Colonic mucosa (tissue), 4 donors: Measurements from ENCODE around the gene SMARCD1. TPM values are rescaled to one million over a fixed set of nuclear protein-coding genes. Genes with fewer than 3 reads are reported as not detected.
A peak's percentile ranks its signal among the peaks of the same experiment; 100 is the strongest.

Source experiments
- DNase-seq: peaks from one replicate; pipeline ENCODE4 v3.0.0-alpha.2; 2020
- H3K27ac ChIP-seq: fragments of 200-600 bp; one replicate; pipeline ENCODE4 v1.8.0; 2021
- H3K27me3 ChIP-seq: fragments of 200-600 bp; one replicate; pipeline ENCODE4 v1.8.0; 2021
- H3K36me3 ChIP-seq: fragments of 200-600 bp; one replicate; pipeline ENCODE4 v1.8.0; 2021
- H3K4me1 ChIP-seq: fragments of 200-600 bp; one replicate; pipeline ENCODE4 v1.8.0; 2021; ENCODE audit warnings: mild to moderate bottlenecking
- H3K4me3 ChIP-seq: fragments of 200-600 bp; one replicate; pipeline ENCODE4 v1.8.0; 2021
- H3K9ac ChIP-seq, 2 donors: one replicate each; pipeline ENCODE4 v1.7.0; 2013; ENCODE audit warnings: control low read depth in 2 of 2, low read depth in 2 of 2, low read length in 2 of 2
- H3K9me3 ChIP-seq: fragments of 200-600 bp; one replicate; pipeline ENCODE4 v1.8.0; 2021
- intact Hi-C: fragments of 100-400 bp; cut with DNase I; formaldehyde crosslinking; loops from one replicate; pipeline ENCODE4 v1.14.1; 2022
- total RNA-seq, 2 donors: library from RNA; stranded (reverse); fragmentation: NEBNext Ultra II Directional in 1 of 2; extraction: Animal tissue kit (Norgen Biotek cat#: 25700) in 1 of 2; gene quantifications; one replicate each; pipeline ENCODE4 v1.2.1, GENCODE V29; 2021
- TF ChIP-seq, protein P1 (sequence below): fragments of 200-600 bp; IDR thresholded peaks from one replicate; pipeline ENCODE4 v1.8.0; 2022; ENCODE audit warnings: antibody characterized with exemption, mild to moderate bottlenecking
- donor health status: healthy.
- donor health status: DM: no; HTN: no; CAD: no.
- donor health status: DM: no; HTN: no; CAD: no.

The SMARCD1 gene
- total RNA-seq, 2 donors from 2014 or later, result 30.6 to 43.9 TPM

DNA sequence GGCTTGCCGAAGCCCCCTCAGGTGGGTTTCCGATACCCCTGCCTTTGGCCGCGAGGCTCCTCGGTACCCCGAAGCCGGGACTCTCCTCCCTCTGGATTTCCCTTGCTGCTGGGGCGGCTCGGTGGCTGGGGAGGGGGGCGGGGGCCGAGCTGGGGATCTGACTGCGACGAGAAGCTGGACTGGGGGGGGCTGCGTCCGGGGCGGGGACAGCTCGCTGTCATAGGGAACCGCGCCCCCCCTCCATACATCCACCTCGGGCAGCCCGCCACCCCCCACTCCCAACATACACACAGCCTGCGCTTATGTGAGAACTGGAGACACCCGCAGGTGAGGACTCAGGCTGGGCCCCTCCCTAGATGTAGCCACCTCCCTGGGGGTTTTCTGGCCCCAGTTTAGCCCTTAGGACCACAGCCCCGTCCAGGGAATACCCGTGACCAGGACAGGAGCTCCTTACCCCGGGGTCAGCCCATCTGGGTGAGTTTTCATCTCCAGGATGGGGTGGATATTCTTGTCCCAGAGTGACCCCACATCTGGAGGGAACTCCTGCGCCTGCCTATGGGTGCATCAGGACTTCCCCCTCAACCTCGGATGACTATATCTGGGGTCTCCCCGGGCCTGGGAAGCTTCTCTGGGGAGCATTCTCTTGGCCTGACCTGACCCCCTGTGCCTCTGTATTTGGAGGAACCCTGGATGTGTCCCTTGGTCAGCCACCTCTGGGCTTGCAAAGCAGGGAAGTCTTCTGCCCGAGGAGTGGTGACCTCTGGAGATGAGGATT is 27.1 kb upstream of the SMARCD1 start:
- intact Hi-C loops, result loop anchor here (5.0 kb wide), 1 partner anchor 281 kb away; no protein-coding TSS in a partner anchor
- Histone ChIP-seq H3K9me3 (no peaks in the 10 kb centered on the region), H3K4me1 (peaks cover 5% of the 10 kb centered on the region), H3K27ac (no peak overlapping the region), H3K9ac (peak overlapping the region in 1 of 2 donors; percentile 28), H3K36me3 (no peaks in the 10 kb centered on the region), H3K27me3 (peaks cover 11% of the 10 kb centered on the region), H3K4me3 (peak overlapping the region; percentile 63)
- TF ChIP-seq, protein P1, sequence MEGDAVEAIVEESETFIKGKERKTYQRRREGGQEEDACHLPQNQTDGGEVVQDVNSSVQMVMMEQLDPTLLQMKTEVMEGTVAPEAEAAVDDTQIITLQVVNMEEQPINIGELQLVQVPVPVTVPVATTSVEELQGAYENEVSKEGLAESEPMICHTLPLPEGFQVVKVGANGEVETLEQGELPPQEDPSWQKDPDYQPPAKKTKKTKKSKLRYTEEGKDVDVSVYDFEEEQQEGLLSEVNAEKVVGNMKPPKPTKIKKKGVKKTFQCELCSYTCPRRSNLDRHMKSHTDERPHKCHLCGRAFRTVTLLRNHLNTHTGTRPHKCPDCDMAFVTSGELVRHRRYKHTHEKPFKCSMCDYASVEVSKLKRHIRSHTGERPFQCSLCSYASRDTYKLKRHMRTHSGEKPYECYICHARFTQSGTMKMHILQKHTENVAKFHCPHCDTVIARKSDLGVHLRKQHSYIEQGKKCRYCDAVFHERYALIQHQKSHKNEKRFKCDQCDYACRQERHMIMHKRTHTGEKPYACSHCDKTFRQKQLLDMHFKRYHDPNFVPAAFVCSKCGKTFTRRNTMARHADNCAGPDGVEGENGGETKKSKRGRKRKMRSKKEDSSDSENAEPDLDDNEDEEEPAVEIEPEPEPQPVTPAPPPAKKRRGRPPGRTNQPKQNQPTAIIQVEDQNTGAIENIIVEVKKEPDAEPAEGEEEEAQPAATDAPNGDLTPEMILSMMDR, result no peak
- DNase-seq, result no peak

DNA sequence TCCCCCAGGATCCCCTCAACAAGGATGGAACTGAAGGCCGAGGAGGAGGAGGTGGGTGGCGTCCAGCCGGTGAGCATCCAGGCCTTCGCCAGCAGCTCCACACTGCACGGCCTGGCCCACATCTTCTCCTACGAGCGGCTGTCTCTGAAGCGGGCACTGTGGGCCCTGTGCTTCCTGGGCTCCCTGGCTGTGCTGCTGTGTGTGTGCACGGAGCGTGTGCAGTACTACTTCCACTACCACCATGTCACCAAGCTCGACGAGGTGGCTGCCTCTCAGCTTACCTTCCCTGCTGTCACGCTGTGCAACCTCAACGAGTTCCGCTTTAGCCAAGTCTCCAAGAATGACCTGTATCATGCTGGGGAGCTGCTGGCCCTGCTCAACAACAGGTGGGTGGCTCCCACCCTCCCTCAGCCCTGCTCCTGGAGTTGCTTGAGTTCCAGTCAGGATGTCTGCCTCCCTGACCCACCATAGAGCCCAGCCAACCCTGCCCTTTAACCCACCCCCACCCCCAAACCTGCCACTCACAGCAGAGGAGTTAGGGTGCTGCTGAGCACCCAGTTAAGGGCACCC is 26.3 kb upstream of the SMARCD1 start:
- H3K9ac ChIP-seq, result no peak overlapping the region
- no peak overlapping the region for H3K27ac ChIP-seq
- intact Hi-C loops, result loop anchor here (5.0 kb wide), 1 partner anchor 282 kb away; no protein-coding TSS in a partner anchor
- H3K4me1 ChIP-seq, result peaks cover 5% of the 10 kb centered on the region
- H3K27me3 ChIP-seq, result peaks cover 11% of the 10 kb centered on the region
- DNase-seq, result no peak
- TF ChIP-seq, protein P1, result no peak
- no peaks in the 10 kb centered on the region for H3K9me3 ChIP-seq
- no peak overlapping the region for H3K4me3 ChIP-seq
- no peaks in the 10 kb centered on the region for H3K36me3 ChIP-seq

DNA sequence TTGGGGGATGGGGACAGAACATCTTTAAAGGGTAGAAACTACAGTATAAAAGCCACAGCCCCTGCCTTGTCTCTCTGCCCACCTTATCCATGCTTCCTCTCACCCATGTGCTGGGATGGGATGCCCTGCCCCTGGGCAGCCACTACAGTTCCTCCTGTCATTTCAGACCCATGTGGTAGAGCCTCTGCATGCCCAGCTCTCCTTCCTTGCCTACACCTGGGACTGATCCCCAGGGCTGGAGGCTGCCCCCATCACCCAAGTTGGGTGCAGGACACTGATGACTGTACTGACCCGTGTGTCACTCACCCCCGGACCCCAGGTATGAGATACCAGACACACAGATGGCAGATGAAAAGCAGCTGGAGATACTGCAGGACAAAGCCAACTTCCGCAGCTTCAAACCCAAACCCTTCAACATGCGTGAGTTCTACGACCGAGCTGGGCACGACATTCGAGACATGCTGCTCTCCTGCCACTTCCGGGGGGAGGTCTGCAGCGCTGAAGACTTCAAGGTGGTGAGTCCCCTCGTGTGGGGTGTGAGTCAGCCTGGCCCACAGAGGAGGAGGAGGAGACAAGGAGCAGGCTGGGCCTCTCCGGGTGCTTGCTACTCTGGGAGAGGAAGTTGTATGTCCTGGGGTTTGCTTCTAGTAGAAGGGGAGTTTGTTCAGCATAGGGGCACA is 25.6 kb upstream of the SMARCD1 start:
- H3K9me3 ChIP-seq, result no peaks in the 10 kb centered on the region
- no peak for DNase-seq
- no peaks in the 10 kb centered on the region for H3K36me3 ChIP-seq
- no peak overlapping the region for H3K4me3 ChIP-seq
- peaks cover 5% of the 10 kb centered on the region for H3K4me1 ChIP-seq
- intact Hi-C loops, result loop anchor here (5.0 to 10.0 kb wide), 2 partner anchors 195 to 282 kb away; no protein-coding TSS in a partner anchor
- no peak overlapping the region for H3K27ac ChIP-seq
- H3K9ac ChIP-seq, result no peak overlapping the region
- peaks cover 11% of the 10 kb centered on the region for H3K27me3 ChIP-seq
- TF ChIP-seq, protein P1, result no peak

DNA sequence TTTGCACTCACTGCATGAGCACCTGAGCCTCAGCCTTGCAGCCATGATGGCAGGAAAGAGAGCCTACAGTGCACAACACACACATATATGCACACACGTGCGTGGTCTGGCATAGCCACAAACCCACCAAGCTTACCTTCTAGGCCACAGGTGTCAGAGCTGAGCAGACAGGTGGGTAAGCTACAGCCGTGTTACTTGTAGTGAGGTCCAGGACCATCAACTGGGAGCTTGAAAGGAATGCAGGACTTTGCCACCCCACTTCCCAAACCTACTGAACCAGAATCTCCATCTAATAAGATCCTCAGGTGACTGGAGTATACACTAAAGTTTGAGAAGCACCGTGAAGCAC is 25.0 kb upstream of the SMARCD1 start:
- intact Hi-C loops, result loop anchor here (10.0 kb wide), 1 partner anchor 195 kb away; no protein-coding TSS in a partner anchor

DNA sequence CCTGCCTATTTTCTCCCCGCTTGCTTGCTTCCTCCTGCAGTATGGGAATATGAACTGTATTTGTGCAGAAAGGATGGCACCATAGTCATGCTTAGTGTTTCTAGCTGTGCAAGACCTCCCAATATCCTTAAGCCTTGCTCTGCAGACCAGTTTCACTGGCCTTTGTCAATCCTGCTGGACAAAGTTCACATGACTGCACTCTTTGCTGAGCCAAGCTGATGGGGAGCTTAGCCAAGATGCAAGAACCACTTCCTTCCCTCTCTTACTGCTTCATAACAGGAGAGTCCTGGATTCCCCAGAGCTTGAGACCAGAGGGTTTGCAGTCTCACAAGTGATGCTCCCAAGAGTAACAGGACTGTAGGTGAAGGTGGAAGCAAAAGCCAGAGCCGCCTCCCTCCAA is 24.0 kb upstream of the SMARCD1 start:
- Histone ChIP-seq H3K4me3 (no peak overlapping the region), H3K36me3 (no peaks in the 10 kb centered on the region), H3K27ac (no peak overlapping the region), H3K4me1 (peaks cover 5% of the 10 kb centered on the region), H3K9me3 (no peaks in the 10 kb centered on the region), H3K9ac (no peak overlapping the region), H3K27me3 (peaks cover 9% of the 10 kb centered on the region)
- TF ChIP-seq, protein P1, result no peak
- no peak for DNase-seq
- intact Hi-C loops, result loop anchor here (10.0 kb wide), 1 partner anchor 196 kb away; no protein-coding TSS in a partner anchor

More for the DNA sequence above, 25.0 kb upstream of the SMARCD1 start:
- Histone ChIP-seq H3K27me3 (peaks cover 11% of the 10 kb centered on the region), H3K9ac (no peak overlapping the region), H3K4me3 (no peak overlapping the region), H3K4me1 (peaks cover 5% of the 10 kb centered on the region), H3K27ac (no peak overlapping the region), H3K9me3 (no peaks in the 10 kb centered on the region), H3K36me3 (no peaks in the 10 kb centered on the region)
- TF ChIP-seq, protein P1, result no peak
- no peak for DNase-seq
